Muscle layer of duodenum (tissue), 2 donors: ENCODE results near the gene PCSK1.
A peak's percentile ranks its signal among the peaks of the same experiment; 100 is the strongest.

Experiments
- H3K27ac ChIP-seq: one replicate; pipeline ENCODE4 v1.7.0; 2013; ENCODE audit warnings: mild to moderate bottlenecking, low read length
- H3K27me3 ChIP-seq: one replicate; pipeline ENCODE4 v1.7.0; 2013; ENCODE audit warnings: low read depth, mild to moderate bottlenecking, control low read depth, low read length
- H3K36me3 ChIP-seq, 2 donors: one replicate each; pipeline ENCODE4 v1.7.0; 2013; ENCODE audit warnings: low read length in 2 of 2, control low read depth in 1 of 2, mild to moderate bottlenecking in 1 of 2; ENCODE audit not compliant: insufficient read depth in 2 of 2, control insufficient read depth in 1 of 2
- H3K4me1 ChIP-seq, 2 donors: one replicate each; pipeline ENCODE4 v1.7.0; 2013; ENCODE audit warnings: low read length in 2 of 2, mild to moderate bottlenecking in 2 of 2, control low read depth in 1 of 2, moderate library complexity in 1 of 2; ENCODE audit not compliant: insufficient read depth in 2 of 2, control insufficient read depth in 1 of 2
- H3K4me3 ChIP-seq, 2 donors: one replicate each; pipeline ENCODE4 v1.7.0; 2013; ENCODE audit warnings: low read length in 2 of 2, low read depth in 1 of 2, mild to moderate bottlenecking in 1 of 2
- H3K9me3 ChIP-seq, 2 donors: one replicate each; pipeline ENCODE4 v1.7.0; 2013; ENCODE audit warnings: low read length in 2 of 2, control low read depth in 1 of 2, mild to moderate bottlenecking in 1 of 2; ENCODE audit not compliant: control insufficient read depth in 1 of 2
- donor health status: healthy.

PCSK1 gene

GRCh38 chr5:96433066-96433447, at the start of gene PCSK1:
PCSK1 (minus strand) TSS chr5:96433248; CDS start chr5:96433042, 206 bp downstream.
- H3K27ac ChIP-seq: no peak within 1 kb of the TSS
- H3K4me3 ChIP-seq: peak within 1 kb of the TSS in 1 of 2 donors; percentile 52
- H3K9me3 ChIP-seq: peaks cover 0 to 3% of the 10 kb centered on the region in 2 donors
- peaks cover 3 to 32% of the 10 kb centered on the region in 2 donors for H3K4me1 ChIP-seq
- H3K36me3 ChIP-seq: no peaks in the 10 kb centered on the region
- peaks cover 31% of the 10 kb centered on the region for H3K27me3 ChIP-seq

DNA sequence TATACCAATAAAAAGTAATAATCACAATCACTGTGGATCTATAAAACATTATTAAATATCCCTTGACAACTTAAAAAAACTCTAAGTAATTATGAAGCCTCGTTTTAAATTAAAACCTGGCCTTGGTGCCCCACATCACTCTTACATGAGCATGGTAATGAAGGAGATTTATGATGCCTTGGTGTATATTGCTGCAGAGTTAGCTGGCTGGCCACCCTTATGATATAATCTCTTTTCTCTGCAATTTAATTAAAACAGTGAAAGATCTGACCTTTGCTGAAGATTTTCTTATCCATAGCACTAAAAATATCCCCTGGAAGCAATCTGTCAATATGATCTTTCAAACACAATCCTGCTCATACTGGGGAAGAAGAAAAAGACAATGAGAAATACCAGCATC, 48.8 kb upstream of the PCSK1 start:
- Histone ChIP-seq H3K4me3 (no peak overlapping the region), H3K4me1 (no peaks in the 10 kb centered on the region), H3K36me3 (no peaks in the 10 kb centered on the region), H3K27ac (no peak overlapping the region), H3K27me3 (no peaks in the 10 kb centered on the region), H3K9me3 (no peaks in the 10 kb centered on the region)

GRCh38 chr5:96481009-96481786, 48.1 kb upstream of the PCSK1 start:
- Histone ChIP-seq H3K36me3 (no peaks in the 10 kb centered on the region), H3K4me3 (no peak overlapping the region), H3K4me1 (no peaks in the 10 kb centered on the region), H3K9me3 (no peaks in the 10 kb centered on the region), H3K27ac (no peak overlapping the region), H3K27me3 (no peaks in the 10 kb centered on the region)

DNA sequence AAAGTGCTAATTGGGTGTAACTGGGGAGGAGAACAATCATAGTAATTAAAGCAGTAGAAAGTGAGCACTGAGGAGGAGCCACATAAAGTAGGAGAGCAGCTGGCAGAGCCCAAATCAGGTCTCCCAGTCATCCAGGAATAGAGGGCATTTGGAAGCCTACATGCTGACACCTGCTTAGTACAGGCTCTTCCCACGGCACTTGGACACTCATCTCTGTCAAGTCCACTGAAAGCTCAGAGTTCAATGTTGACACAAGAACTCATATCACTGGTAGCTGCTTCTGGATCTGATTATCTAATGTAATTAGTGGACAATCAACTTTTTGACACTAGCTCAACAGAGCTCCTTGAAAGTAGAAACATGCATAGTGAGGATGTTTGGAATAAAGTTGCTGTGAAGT, 45.9 kb upstream of the PCSK1 start:
- Histone ChIP-seq H3K9me3 (no peaks in the 10 kb centered on the region), H3K4me1 (no peaks in the 10 kb centered on the region), H3K27ac (no peak overlapping the region), H3K36me3 (no peaks in the 10 kb centered on the region), H3K4me3 (no peak overlapping the region), H3K27me3 (no peaks in the 10 kb centered on the region)

GRCh38 chr5:96476654-96477053, 43.6 kb upstream of the PCSK1 start:
- Histone ChIP-seq H3K9me3 (no peaks in the 10 kb centered on the region), H3K36me3 (no peaks in the 10 kb centered on the region), H3K27ac (no peak overlapping the region), H3K4me1 (no peaks in the 10 kb centered on the region), H3K4me3 (no peak overlapping the region), H3K27me3 (no peaks in the 10 kb centered on the region)

- Histone ChIP-seq H3K36me3 (no peaks in the 10 kb centered on the region), H3K4me1 (no peaks in the 10 kb centered on the region), H3K9me3 (no peaks in the 10 kb centered on the region), H3K4me3 (no peak overlapping the region), H3K27me3 (no peaks in the 10 kb centered on the region), H3K27ac (no peak overlapping the region)
These were observed 41.0 kb upstream of the PCSK1 start for GRCh38 chr5:96474073-96474472.

GRCh38 chr5:96473155-96473554, 40.1 kb upstream of the PCSK1 start:
- H3K9me3 ChIP-seq: no peaks in the 10 kb centered on the region
- H3K27me3 ChIP-seq: no peaks in the 10 kb centered on the region
- H3K4me1 ChIP-seq: no peaks in the 10 kb centered on the region
- H3K4me3 ChIP-seq: no peak overlapping the region
- H3K27ac ChIP-seq: no peak overlapping the region
- no peaks in the 10 kb centered on the region for H3K36me3 ChIP-seq

GRCh38 chr5:96470785-96471184, 37.7 kb upstream of the PCSK1 start:
- Histone ChIP-seq H3K4me1 (no peaks in the 10 kb centered on the region), H3K27me3 (no peaks in the 10 kb centered on the region), H3K9me3 (no peaks in the 10 kb centered on the region), H3K27ac (no peak overlapping the region), H3K4me3 (no peak overlapping the region), H3K36me3 (no peaks in the 10 kb centered on the region)

GRCh38 chr5:96468956-96469355, 35.9 kb upstream of the PCSK1 start:
- Histone ChIP-seq H3K4me1 (no peaks in the 10 kb centered on the region), H3K27me3 (no peaks in the 10 kb centered on the region), H3K9me3 (no peaks in the 10 kb centered on the region), H3K36me3 (no peaks in the 10 kb centered on the region), H3K4me3 (no peak overlapping the region), H3K27ac (no peak overlapping the region)

DNA sequence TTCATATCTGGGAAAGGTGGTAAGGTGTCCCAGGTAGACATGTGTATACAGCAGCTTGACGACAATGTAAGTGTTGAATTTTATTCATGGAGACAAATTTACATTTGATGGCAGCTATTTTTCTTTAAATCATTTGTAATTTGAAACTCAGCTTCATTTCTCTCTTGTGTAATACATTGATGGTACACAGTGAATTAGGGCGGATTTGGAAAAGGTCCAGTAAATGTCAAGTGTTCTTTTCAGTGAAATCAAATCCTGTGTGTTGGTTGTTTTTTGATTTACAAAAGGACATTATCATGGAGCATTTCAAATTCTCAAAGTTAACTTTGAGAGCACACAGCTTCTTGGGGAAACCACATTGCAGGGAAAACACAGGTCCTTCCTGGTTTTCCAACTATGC, 30.0 kb upstream of the PCSK1 start:
- Histone ChIP-seq H3K4me1 (no peaks in the 10 kb centered on the region), H3K4me3 (no peak overlapping the region), H3K9me3 (no peaks in the 10 kb centered on the region), H3K36me3 (no peaks in the 10 kb centered on the region), H3K27me3 (no peaks in the 10 kb centered on the region), H3K27ac (no peak overlapping the region)

GRCh38 chr5:96459313-96460121, 26.5 kb upstream of the PCSK1 start:
- Histone ChIP-seq H3K36me3 (no peaks in the 10 kb centered on the region), H3K4me1 (no peaks in the 10 kb centered on the region), H3K27me3 (no peaks in the 10 kb centered on the region), H3K27ac (no peak overlapping the region), H3K9me3 (no peaks in the 10 kb centered on the region), H3K4me3 (no peak overlapping the region)
